Parathyroid adenoma (tissue), 2 donors: ENCODE results near the gene ANKLE2.
"Not testable (repeated sequence)": the region's sequence is repeated elsewhere in the genome, so short reads cannot be mapped to it uniquely, and the experiment has no call there.

Experiments
- H2AFZ ChIP-seq: fragments of 300-600 bp; sonication (generic); one replicate; pipeline ENCODE4 v1.7.0; 2017; ENCODE audit warnings: antibody characterized with exemption, mild to moderate bottlenecking
- H3K27ac ChIP-seq: fragments of 300-600 bp; sonication (generic); one replicate; pipeline ENCODE4 v1.7.0; 2017
- H3K27me3 ChIP-seq: fragments of 300-600 bp; sonication (generic); one replicate; pipeline ENCODE4 v1.7.0; 2017; ENCODE audit warnings: low read length; ENCODE audit not compliant: control insufficient read depth, insufficient read depth
- H3K36me3 ChIP-seq: fragments of 300-600 bp; sonication (generic); one replicate; pipeline ENCODE4 v1.7.0; 2017; ENCODE audit warnings: low read length; ENCODE audit not compliant: control insufficient read depth, insufficient read depth
- H3K4me1 ChIP-seq: fragments of 300-600 bp; sonication (generic); one replicate; pipeline ENCODE4 v1.7.0; 2017; ENCODE audit warnings: control low read depth
- H3K4me2 ChIP-seq: fragments of 300-600 bp; sonication (generic); one replicate; pipeline ENCODE4 v1.7.0; 2017; ENCODE audit warnings: low read length
- H3K4me3 ChIP-seq: fragments of 300-600 bp; sonication (generic); one replicate; pipeline ENCODE4 v1.7.0; 2017; ENCODE audit warnings: low read depth, low read length
- H3K79me2 ChIP-seq: fragments of 300-600 bp; sonication (generic); one replicate; pipeline ENCODE4 v1.7.0; 2017; ENCODE audit warnings: control low read depth
- H3K9ac ChIP-seq: fragments of 300-600 bp; sonication (generic); one replicate; pipeline ENCODE4 v1.7.0; 2017; ENCODE audit warnings: mild to moderate bottlenecking
- H3K9me3 ChIP-seq: fragments of 300-600 bp; sonication (generic); one replicate; pipeline ENCODE4 v1.7.0; 2017; ENCODE audit warnings: low read length; ENCODE audit not compliant: control insufficient read depth
- CTCF ChIP-seq: fragments of 300-600 bp; sonication (generic); IDR thresholded peaks from one replicate; pipeline ENCODE4 v1.7.0; 2017; ENCODE audit warnings: antibody characterized with exemption, mild to moderate bottlenecking
- donor health status: primary hyperparathyroidism.

The ANKLE2 gene

GRCh38 chr12:132761921-132762583 lies 420 bp upstream of the ANKLE2 start:
- peaks cover 10% of the 10 kb centered on the region for H3K4me1 ChIP-seq
- no peaks in the 10 kb centered on the region for H3K36me3 ChIP-seq
- H2AFZ ChIP-seq, result peak overlapping the region; percentile 97
- no peak for TF ChIP-seq CTCF
- peak overlapping the region; percentile 62 for H3K4me2 ChIP-seq
- H3K9me3 ChIP-seq, result no peaks in the 10 kb centered on the region
- H3K27ac ChIP-seq, result peak overlapping the region; percentile 95
- peaks cover 25% of the 10 kb centered on the region for H3K79me2 ChIP-seq
- H3K9ac ChIP-seq, result peak overlapping the region; percentile 90
- no peaks in the 10 kb centered on the region for H3K27me3 ChIP-seq
- H3K4me3 ChIP-seq, result peak overlapping the region; percentile 64

- no peak overlapping the region for H3K4me3 ChIP-seq
- H3K36me3 ChIP-seq, result no peaks in the 10 kb centered on the region
- H2AFZ ChIP-seq, result no peak overlapping the region
- no peak overlapping the region for H3K27ac ChIP-seq
- peaks cover 41% of the 10 kb centered on the region for H3K79me2 ChIP-seq
- no peak overlapping the region for H3K4me2 ChIP-seq
- H3K4me1 ChIP-seq, result peaks cover 10% of the 10 kb centered on the region
- no peak for TF ChIP-seq CTCF
- H3K9ac ChIP-seq, result no peak overlapping the region
- H3K27me3 ChIP-seq, result no peaks in the 10 kb centered on the region
- no peaks in the 10 kb centered on the region for H3K9me3 ChIP-seq
These were observed 2.3 kb downstream of the ANKLE2 start for GRCh38 chr12:132759359-132759758.

GRCh38 chr12:132758825-132759224 lies 2.8 kb downstream of the ANKLE2 start:
- H2AFZ ChIP-seq, H3K36me3 ChIP-seq, H3K9ac ChIP-seq, H3K4me2 ChIP-seq, H3K27me3 ChIP-seq, H3K27ac ChIP-seq, H3K4me3 ChIP-seq, H3K9me3 ChIP-seq, H3K4me1 ChIP-seq: not testable (repeated sequence)
- peaks cover 41% of the 10 kb centered on the region for H3K79me2 ChIP-seq

- Histone ChIP-seq H3K4me3 (no peak overlapping the region), H3K9me3 (no peaks in the 10 kb centered on the region), H3K79me2 (peaks cover 35% of the 10 kb centered on the region), H3K36me3 (no peaks in the 10 kb centered on the region), H2AFZ (no peak overlapping the region), H3K27me3 (no peaks in the 10 kb centered on the region), H3K9ac (no peak overlapping the region), H3K4me2 (no peak overlapping the region), H3K4me1 (no peaks in the 10 kb centered on the region), H3K27ac (no peak overlapping the region)
- TF ChIP-seq CTCF, result no peak
These were observed 7.3 kb downstream of the ANKLE2 start for GRCh38 chr12:132754160-132754932.

DNA sequence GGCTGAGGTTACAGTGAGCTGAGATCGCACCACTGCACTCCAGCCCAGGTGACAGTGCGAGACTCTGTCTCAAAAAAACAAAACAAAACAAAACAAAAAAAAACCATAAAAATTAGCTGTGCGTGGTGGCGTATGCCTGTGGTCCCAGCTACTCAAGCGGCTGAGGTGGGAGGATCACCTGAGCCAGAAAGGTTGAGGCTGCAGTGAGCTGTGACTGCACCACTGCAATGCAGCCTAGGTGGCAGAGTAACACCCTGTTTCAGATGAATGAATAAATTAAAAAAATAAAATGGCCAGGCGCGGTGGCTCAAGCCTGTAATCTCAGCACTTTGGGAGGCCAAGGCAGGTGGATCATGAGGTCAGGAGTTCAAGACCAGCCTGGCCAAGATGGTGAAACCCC lies 8.0 kb downstream of the ANKLE2 start:
- H3K4me3 ChIP-seq, H3K27ac ChIP-seq, H3K9ac ChIP-seq, H3K27me3 ChIP-seq, H3K4me2 ChIP-seq, H3K9me3 ChIP-seq, H2AFZ ChIP-seq, H3K4me1 ChIP-seq, H3K36me3 ChIP-seq: not testable (repeated sequence)
- H3K79me2 ChIP-seq, result peaks cover 35% of the 10 kb centered on the region
